H1 (cell line): Measurements from ENCODE around the gene NUP107. TPM values are rescaled to one million over a fixed set of nuclear protein-coding genes. Genes with fewer than 3 reads are reported as not detected.

Experiments
- ATF2 ChIP-seq: IDR thresholded peaks from 2 replicates; pipeline ENCODE4 v1.6.1; 2012; ENCODE audit warnings: low read length, inconsistent platforms
- GABPA ChIP-seq: IDR thresholded peaks from 2 replicates; pipeline ENCODE4 v1.6.1; 2011; ENCODE audit warnings: mild to moderate bottlenecking, low read length, moderate library complexity, borderline replicate concordance; ENCODE audit not compliant: insufficient read depth
- KDM5A ChIP-seq: fragments of 200-600 bp; IDR thresholded peaks from 2 replicates; pipeline ENCODE4 v1.7.1; 2012; ENCODE audit warnings: mild to moderate bottlenecking, low read length, inconsistent platforms, mixed read lengths
- TCF12 ChIP-seq: IDR thresholded peaks from 2 replicates; pipeline ENCODE4 v1.6.1; 2011; ENCODE audit warnings: low read depth, mild to moderate bottlenecking, low read length
- polyA plus RNA-seq, 7 experiments: library from polyadenylated mRNA; depleted of rRNA in 3 of 7; stranded (reverse) in 5 of 7; unstranded in 2 of 7; fragments of >200 nt in 5 of 7; fragments of 200-250 nt in 2 of 7; gene quantifications; 1 replicate in 5 of 7; 2 replicates in 1 of 7; 4 replicates in 1 of 7; pipeline versions ENCODE4 v1.2.1 to v1.2.3, GENCODE V29; 2011 to 2013; ENCODE audit warnings: missing spikeins in 2 of 7, mixed read lengths in 2 of 7
- total RNA-seq: library from RNA; stranded (reverse); fragmentation: NEBNext Ultra II Directional; extraction: Animal tissue kit (Norgen Biotek cat#: 25700); gene quantifications from 2 replicates; pipeline ENCODE4 v1.2.1, GENCODE V29; 2021

Gene NUP107
- total and polyA plus RNA-seq, 2 of the 8 experiments (the other 6 are each of a cell fraction or from before 2014, with no cell fraction given), result 46.1 to 141 TPM

GRCh38 chr12:68768431-68768939 lies 81.7 kb downstream of the NUP107 start (continued):
- TF ChIP-seq TCF12 (no peak), GABPA (no peak), ATF2 (no peak), KDM5A (no peak)
- TF ChIP-seq, all 59 proteins: peak for 0
